HG03025 (cell line): ENCODE results near the gene FAM193B.
"Not testable (repeated sequence)": the region's sequence is repeated elsewhere in the genome, so short reads cannot be mapped to it uniquely, and the experiment has no call there.

Experiments used
- ATAC-seq: cut with Tn5 transposase; IDR thresholded peaks from one replicate; pipeline ENCODE4 v1.9.1; 2021; ENCODE audit warnings: mild to moderate bottlenecking, moderate library complexity; ENCODE audit not compliant: unreplicated experiment, low FRiP score

Gene FAM193B

GRCh38 chr5:177539411-177539810 is 15.0 kb downstream of the FAM193B start:
- ATAC-seq = no peak

GRCh38 chr5:177538876-177539275 is 15.5 kb downstream of the FAM193B start:
- ATAC-seq = no peak

- no peak for ATAC-seq
Measured at GRCh38 chr5:177537389-177538361, 16.7 kb downstream of the FAM193B start.

- ATAC-seq = no peak
Measured at GRCh38 chr5:177536386-177536785, 18.0 kb downstream of the FAM193B start.

GRCh38 chr5:177535125-177535524 is 19.2 kb downstream of the FAM193B start:
- no peak for ATAC-seq

GRCh38 chr5:177534433-177534832 is 19.9 kb downstream of the FAM193B start:
- not testable (repeated sequence) for ATAC-seq

- ATAC-seq = no peak
Measured at GRCh38 chr5:177531209-177531940, 23.0 kb downstream of the FAM193B start.

- no peak for ATAC-seq
Measured at GRCh38 chr5:177530638-177531037, 23.7 kb downstream of the FAM193B start.

- ATAC-seq = no peak
Measured at GRCh38 chr5:177529247-177530203, 24.8 kb downstream of the FAM193B start.

GRCh38 chr5:177528631-177529030 is 25.7 kb downstream of the FAM193B start:
- no peak for ATAC-seq

GRCh38 chr5:177527595-177527994 is 26.8 kb downstream of the FAM193B start:
- no peak for ATAC-seq

GRCh38 chr5:177526791-177527190 is 27.6 kb downstream of the FAM193B start:
- no peak for ATAC-seq

GRCh38 chr5:177526191-177526590 is 28.2 kb downstream of the FAM193B start:
- ATAC-seq = no peak

- ATAC-seq = no peak
Measured at GRCh38 chr5:177524941-177525655, 29.3 kb downstream of the FAM193B start.

GRCh38 chr5:177524539-177524900 is 29.8 kb downstream of the FAM193B start:
- ATAC-seq = no peak

- no peak for ATAC-seq
Measured at GRCh38 chr5:177523711-177524538, 30.4 kb downstream of the FAM193B start.

GRCh38 chr5:177520916-177521513 is 33.3 kb downstream of the FAM193B start:
- ATAC-seq = no peak

GRCh38 chr5:177520271-177520670 is 34.1 kb downstream of the FAM193B start:
- no peak for ATAC-seq
